OCI-LY7 (cell line): ENCODE results near the gene COA3. TPM values are rescaled to one million over a fixed set of nuclear protein-coding genes. Genes with fewer than 3 reads are reported as not detected.

Experiments
- BruUV-seq: library from RNA; stranded (reverse); fragments of 400-500 nt; replicated peaks from 2 replicates; lab custom pipeline; 2021; lab: Mats Ljungman, UMichigan
- CTCF ChIA-PET: fragments of 300-600 bp; sonication (Branson Sonifier 250); formaldehyde crosslinking; loops from one replicate; lab custom pipeline; 2022; ENCODE audit warnings: antibody characterized with exemption; ENCODE audit not compliant: unreplicated experiment; lab: Charles Lee
- POLR2A ChIA-PET: fragments of 300-600 bp; sonication (Branson Sonifier 250); formaldehyde crosslinking; loops from one replicate; lab custom pipeline; 2022; ENCODE audit warnings: antibody characterized with exemption; lab: Charles Lee
- DNase-seq: peaks from one replicate; pipeline ENCODE4 v3.0.0-alpha.2; 2015; ENCODE audit warnings: low spot score
- H2AFZ ChIP-seq: fragments of 200-600 bp; sonication (generic), shearing (Covaris generic); 2 replicates; pipeline ENCODE4 v1.6.1; 2014; ENCODE audit warnings: mild to moderate bottlenecking, antibody characterized with exemption, low read length, moderate library complexity
- H3K27ac ChIP-seq: fragments of 200-600 bp; sonication (generic); 2 replicates; pipeline ENCODE4 v1.5.1; 2014; ENCODE audit warnings: mixed run types, low read depth, mild to moderate bottlenecking, moderate library complexity, low read length, inconsistent platforms; ENCODE audit not compliant: poor library complexity, severe bottlenecking
- H3K36me3 ChIP-seq: fragments of 200-600 bp; sonication (generic); 2 replicates; pipeline ENCODE4 v1.6.1; 2014; ENCODE audit warnings: mild to moderate bottlenecking, antibody characterized with exemption, low read length, moderate library complexity, mixed read lengths; ENCODE audit not compliant: insufficient read depth
- H3K4me1 ChIP-seq: fragments of 200-600 bp; sonication (generic); 2 replicates; pipeline ENCODE4 v1.5.1; 2014; ENCODE audit warnings: mild to moderate bottlenecking, low read length; ENCODE audit not compliant: insufficient read depth, poor library complexity, severe bottlenecking
- H3K4me2 ChIP-seq: fragments of 200-600 bp; sonication (generic); 2 replicates; pipeline ENCODE4 v1.6.1; 2014; ENCODE audit warnings: mild to moderate bottlenecking, low read length
- H3K4me3 ChIP-seq: fragments of 200-600 bp; sonication (generic); 2 replicates; pipeline ENCODE4 v1.5.1; 2014; ENCODE audit warnings: mild to moderate bottlenecking, low read depth, low read length; ENCODE audit not compliant: poor library complexity, severe bottlenecking
- H3K79me2 ChIP-seq: fragments of 200-600 bp; sonication (generic); 2 replicates; pipeline ENCODE4 v1.6.1; 2016; ENCODE audit warnings: low read depth, mild to moderate bottlenecking, low read length, moderate library complexity, mixed read lengths; ENCODE audit not compliant: insufficient read depth
- H3K9me2 ChIP-seq: fragments of 200-600 bp; sonication (generic); 2 replicates; pipeline ENCODE4 v1.6.1; 2016; ENCODE audit warnings: mild to moderate bottlenecking, low read length, mixed read lengths; ENCODE audit not compliant: insufficient read depth
- H3K9me3 ChIP-seq: fragments of 200-600 bp; sonication (generic); 2 replicates; pipeline ENCODE4 v1.6.1; 2014; ENCODE audit warnings: mild to moderate bottlenecking, mixed run types, low read length, mixed read lengths
- H4K20me1 ChIP-seq: fragments of 200-600 bp; sonication (generic); 2 replicates; pipeline ENCODE4 v1.6.1; 2014; ENCODE audit warnings: mild to moderate bottlenecking, antibody characterized with exemption, low read length, moderate library complexity, mixed read lengths; ENCODE audit not compliant: insufficient read depth
- EZH2phosphoT487 ChIP-seq: fragments of 200-600 bp; sonication (generic); IDR thresholded peaks from 2 replicates; pipeline ENCODE4 v1.6.1; 2018; ENCODE audit warnings: low read depth, borderline replicate concordance, mild to moderate bottlenecking, mixed run types, antibody characterized with exemption, low read length, moderate library complexity, mixed read lengths
- intact Hi-C: fragments of 100-400 bp; cut with micrococcal nuclease; formaldehyde crosslinking; loops from one replicate; pipeline ENCODE4 v1.10.0; 2022; ENCODE audit not compliant: unreplicated experiment
- total RNA-seq, 2 experiments: library from RNA; depleted of rRNA in 1 of 2; stranded (reverse); fragments of >200 nt in 1 of 2; shearing (Covaris generic) in 1 of 2; gene quantifications; 2 replicates each; pipeline ENCODE4 v1.2.3, GENCODE V29; 2014 to 2022
- TF ChIP-seq, protein P1 (sequence below): fragments of 200-600 bp; sonication (generic); conservative IDR thresholded peaks from 2 replicates; pipeline ENCODE4 v1.5.1; 2014; ENCODE audit warnings: mild to moderate bottlenecking, antibody characterized with exemption, low read length, moderate library complexity, mixed read lengths

The COA3 gene
- total RNA-seq, 2 experiments from 2014 or later, result 34.9 to 38.2 TPM

DNA sequence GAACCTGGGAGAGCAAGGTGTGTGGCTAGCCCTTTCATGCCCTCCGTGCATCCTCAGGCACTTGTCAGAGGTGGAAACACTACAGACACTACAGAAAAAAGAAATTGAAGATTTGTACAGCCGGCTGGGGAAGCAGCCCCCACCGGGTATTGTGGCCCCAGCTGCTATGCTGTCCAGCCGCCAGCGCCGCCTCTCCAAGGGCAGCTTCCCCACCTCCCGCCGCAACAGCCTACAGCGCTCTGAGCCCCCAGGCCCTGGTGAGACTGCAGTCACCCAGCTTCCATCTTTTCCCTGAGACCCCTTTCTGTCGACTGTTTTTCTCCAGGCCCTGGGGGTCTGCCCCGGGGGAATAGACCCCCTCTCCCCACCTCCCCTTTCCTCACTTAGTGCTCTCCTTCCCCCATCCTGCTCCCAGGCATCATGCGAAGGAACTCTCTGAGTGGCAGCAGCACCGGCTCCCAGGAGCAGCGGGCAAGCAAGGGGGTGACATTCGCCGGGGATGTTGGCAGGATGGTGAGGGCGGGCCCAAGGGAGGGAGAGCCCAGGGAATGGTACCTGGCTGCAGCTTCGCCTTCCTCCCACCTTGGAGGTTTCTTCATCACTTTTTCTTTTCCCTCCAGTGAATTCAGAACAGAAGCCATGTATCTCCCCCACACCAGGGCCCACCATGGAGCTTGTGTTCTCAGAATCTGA, 2.3 kb downstream of the COA3 start:
- TF ChIP-seq, protein P1, sequence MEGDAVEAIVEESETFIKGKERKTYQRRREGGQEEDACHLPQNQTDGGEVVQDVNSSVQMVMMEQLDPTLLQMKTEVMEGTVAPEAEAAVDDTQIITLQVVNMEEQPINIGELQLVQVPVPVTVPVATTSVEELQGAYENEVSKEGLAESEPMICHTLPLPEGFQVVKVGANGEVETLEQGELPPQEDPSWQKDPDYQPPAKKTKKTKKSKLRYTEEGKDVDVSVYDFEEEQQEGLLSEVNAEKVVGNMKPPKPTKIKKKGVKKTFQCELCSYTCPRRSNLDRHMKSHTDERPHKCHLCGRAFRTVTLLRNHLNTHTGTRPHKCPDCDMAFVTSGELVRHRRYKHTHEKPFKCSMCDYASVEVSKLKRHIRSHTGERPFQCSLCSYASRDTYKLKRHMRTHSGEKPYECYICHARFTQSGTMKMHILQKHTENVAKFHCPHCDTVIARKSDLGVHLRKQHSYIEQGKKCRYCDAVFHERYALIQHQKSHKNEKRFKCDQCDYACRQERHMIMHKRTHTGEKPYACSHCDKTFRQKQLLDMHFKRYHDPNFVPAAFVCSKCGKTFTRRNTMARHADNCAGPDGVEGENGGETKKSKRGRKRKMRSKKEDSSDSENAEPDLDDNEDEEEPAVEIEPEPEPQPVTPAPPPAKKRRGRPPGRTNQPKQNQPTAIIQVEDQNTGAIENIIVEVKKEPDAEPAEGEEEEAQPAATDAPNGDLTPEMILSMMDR, result no peak
- no peak for TF ChIP-seq EZH2phosphoT487
- Histone ChIP-seq H4K20me1 (no peaks in the 10 kb centered on the region), H3K79me2 (no peaks in the 10 kb centered on the region), H3K27ac (no peak overlapping the region), H3K4me2 (no peak overlapping the region), H3K9me3 (no peaks in the 10 kb centered on the region), H3K9me2 (no peaks in the 10 kb centered on the region), H3K4me1 (no peaks in the 10 kb centered on the region), H3K36me3 (no peaks in the 10 kb centered on the region), H2AFZ (no peak overlapping the region), H3K4me3 (no peak overlapping the region)
- no peak for DNase-seq
- POLR2A ChIA-PET, result interaction anchor here (0.5 kb wide), 1 partner anchor 61 kb away, joined by 3 read pairs; no protein-coding TSS in a partner anchor
- intact Hi-C loops, result no loop called here
- no TSS peak for BruUV-seq
- CTCF ChIA-PET, result no interaction called here

GRCh38 chr17:42795465-42795864, 3.0 kb downstream of the COA3 start:
- H3K79me2 ChIP-seq, result no peaks in the 10 kb centered on the region
- H3K4me2 ChIP-seq, result no peak overlapping the region
- intact Hi-C loops, result no loop called here
- H3K36me3 ChIP-seq, result no peaks in the 10 kb centered on the region
- BruUV-seq, result no TSS peak
- no peaks in the 10 kb centered on the region for H3K4me1 ChIP-seq
- no peaks in the 10 kb centered on the region for H3K9me3 ChIP-seq
- no peak for DNase-seq
- H3K27ac ChIP-seq, result no peak overlapping the region
- ChIA-PET POLR2A (no interaction called here), CTCF (no interaction called here)
- no peaks in the 10 kb centered on the region for H4K20me1 ChIP-seq
- H3K4me3 ChIP-seq, result no peak overlapping the region
- H2AFZ ChIP-seq, result no peak overlapping the region
- TF ChIP-seq, protein P1, result no peak
- no peak for TF ChIP-seq EZH2phosphoT487
- H3K9me2 ChIP-seq, result no peaks in the 10 kb centered on the region

DNA sequence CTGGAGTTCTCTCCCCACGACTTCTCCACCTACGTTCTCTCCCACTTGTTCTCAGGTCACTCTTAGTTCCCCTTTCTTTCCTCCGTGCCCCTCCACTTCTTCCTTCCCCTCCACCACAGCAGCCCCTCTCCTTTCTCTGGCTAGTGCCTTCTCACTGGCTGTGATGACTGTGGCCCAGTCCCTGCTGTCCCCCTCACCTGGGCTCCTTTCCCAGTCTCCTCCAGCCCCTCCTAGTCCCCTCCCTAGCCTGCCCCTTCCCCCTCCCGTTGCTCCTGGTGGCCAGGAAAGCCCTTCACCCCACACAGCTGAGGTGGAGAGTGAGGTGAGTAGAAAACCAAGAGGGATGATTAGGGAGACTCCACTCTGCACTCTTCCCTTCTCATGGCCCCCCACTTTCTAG, 3.4 kb downstream of the COA3 start:
- CTCF ChIA-PET, result no interaction called here
- H3K4me2 ChIP-seq, result no peak overlapping the region
- H3K4me3 ChIP-seq, result no peak overlapping the region
- no peaks in the 10 kb centered on the region for H3K79me2 ChIP-seq
- POLR2A ChIA-PET, result no interaction called here
- H3K36me3 ChIP-seq, result no peaks in the 10 kb centered on the region
- no peaks in the 10 kb centered on the region for H3K9me2 ChIP-seq
- intact Hi-C loops, result no loop called here
- no peak for DNase-seq
- no peak for TF ChIP-seq EZH2phosphoT487
- TF ChIP-seq, protein P1, result no peak
- H3K27ac ChIP-seq, result no peak overlapping the region
- no peaks in the 10 kb centered on the region for H3K4me1 ChIP-seq
- BruUV-seq, result no TSS peak
- no peaks in the 10 kb centered on the region for H4K20me1 ChIP-seq
- H2AFZ ChIP-seq, result no peak overlapping the region
- H3K9me3 ChIP-seq, result no peaks in the 10 kb centered on the region
